ENCODE data around the gene CCNY.
A peak's percentile ranks its signal among the peaks of the same experiment; 100 is the strongest.

The CCNY gene

GRCh38 chr10:35368485-35369048, 32.3 kb downstream of the CCNY start:
- no peak for TF ChIP-seq CTCF (IDR thresholded peaks at IDR 0.05; ENCODE audit: low read depth, low read length)
- H3K4me3 ChIP-seq (replicated peaks in 1 of 2; ENCODE audit: low read depth in 2 of 2, low read length in 2 of 2): no peak overlapping the region
- no peak for DNase-seq (ENCODE audit: low read depth in 2 of 2)

GRCh38 chr10:35369049-35369611, 32.8 kb downstream of the CCNY start:
- no peak for TF ChIP-seq CTCF (IDR thresholded peaks at IDR 0.05; ENCODE audit: low read depth, low read length)
- DNase-seq (ENCODE audit: low read depth in 2 of 2): no peak
- no peak overlapping the region for H3K4me3 ChIP-seq (replicated peaks in 1 of 2; ENCODE audit: low read depth in 2 of 2, low read length in 2 of 2)

- no peak overlapping the region for H3K4me3 ChIP-seq (replicated peaks in 1 of 2; ENCODE audit: low read depth in 2 of 2, low read length in 2 of 2)
- no peak for TF ChIP-seq CTCF (IDR thresholded peaks at IDR 0.05; ENCODE audit: low read depth, low read length)
Observed at GRCh38 chr10:35371731-35372130, 35.4 kb downstream of the CCNY start.

GRCh38 chr10:35372329-35372728, 36.0 kb downstream of the CCNY start:
- DNase-seq (ENCODE audit: low read depth in 2 of 2): peak; percentile 75 to 86
- TF ChIP-seq CTCF (IDR thresholded peaks at IDR 0.05; ENCODE audit: low read depth, low read length): no peak
- no peak overlapping the region for H3K4me3 ChIP-seq (replicated peaks in 1 of 2; ENCODE audit: low read depth in 2 of 2, low read length in 2 of 2)

More at GRCh38 chr10:35371731-35372130, 35.4 kb downstream of the CCNY start:
- no peak for DNase-seq (ENCODE audit: low read depth in 2 of 2)

GRCh38 chr10:35375091-35375765, 38.9 kb downstream of the CCNY start:
- peak; percentile 18 for TF ChIP-seq CTCF (IDR thresholded peaks at IDR 0.05; ENCODE audit: low read depth, low read length)
- H3K4me3 ChIP-seq (replicated peaks in 1 of 2; ENCODE audit: low read depth in 2 of 2, low read length in 2 of 2): no peak overlapping the region
- peak; percentile 37 to 62 for DNase-seq (ENCODE audit: low read depth in 2 of 2)

GRCh38 chr10:35377050-35377728, 40.9 kb downstream of the CCNY start:
- H3K4me3 ChIP-seq (replicated peaks in 1 of 2; ENCODE audit: low read depth in 2 of 2, low read length in 2 of 2): no peak overlapping the region
- peak in 1 of 2 donors; percentile 48 for DNase-seq (ENCODE audit: low read depth in 2 of 2)
- no peak for TF ChIP-seq CTCF (IDR thresholded peaks at IDR 0.05; ENCODE audit: low read depth, low read length)
